Hepatocyte (in vitro differentiated cells): ENCODE measurements around the gene KRTAP10-5.
"Not testable (repeated sequence)": the region's sequence is repeated elsewhere in the genome, so short reads cannot be mapped to it uniquely, and the experiment has no call there.

Experiments
- EZH2 ChIP-seq: fragments of 200-600 bp; sonication (generic); IDR thresholded peaks from 2 replicates; pipeline ENCODE4 v1.6.1; 2016; ENCODE audit warnings: antibody characterized with exemption, mild to moderate bottlenecking, borderline replicate concordance
- EZH2phosphoT487 ChIP-seq: fragments of 200-600 bp; sonication (generic); IDR thresholded peaks from one replicate; pipeline ENCODE4 v1.6.1; 2018; ENCODE audit warnings: antibody characterized with exemption, mild to moderate bottlenecking, low read depth, moderate library complexity; ENCODE audit not compliant: unreplicated experiment, severe bottlenecking
- TF ChIP-seq, protein P1 (sequence below): fragments of 200-600 bp; sonication (generic); IDR thresholded peaks from 2 replicates; pipeline ENCODE4 v1.5.1; 2016; ENCODE audit warnings: antibody characterized with exemption, mild to moderate bottlenecking; ENCODE audit not compliant: poor library complexity

DNA sequence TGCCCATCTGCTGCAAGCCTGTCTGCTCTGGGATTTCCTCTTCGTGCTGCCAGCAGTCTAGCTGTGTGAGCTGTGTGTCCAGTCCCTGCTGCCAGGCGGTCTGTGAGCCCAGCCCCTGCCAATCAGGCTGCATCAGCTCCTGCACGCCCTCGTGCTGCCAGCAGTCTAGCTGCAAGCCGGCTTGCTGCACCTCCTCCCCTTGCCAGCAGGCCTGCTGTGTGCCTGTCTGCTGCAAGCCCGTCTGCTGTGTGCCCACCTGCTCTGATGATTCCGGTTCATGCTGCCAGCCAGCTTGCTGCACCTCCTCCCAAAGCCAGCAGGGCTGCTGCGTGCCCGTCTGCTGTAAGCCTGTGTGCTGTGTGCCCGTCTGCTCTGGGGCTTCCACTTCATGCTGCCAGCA lies 20.7 kb upstream of the KRTAP10-5 start:
- TF ChIP-seq, protein P1, sequence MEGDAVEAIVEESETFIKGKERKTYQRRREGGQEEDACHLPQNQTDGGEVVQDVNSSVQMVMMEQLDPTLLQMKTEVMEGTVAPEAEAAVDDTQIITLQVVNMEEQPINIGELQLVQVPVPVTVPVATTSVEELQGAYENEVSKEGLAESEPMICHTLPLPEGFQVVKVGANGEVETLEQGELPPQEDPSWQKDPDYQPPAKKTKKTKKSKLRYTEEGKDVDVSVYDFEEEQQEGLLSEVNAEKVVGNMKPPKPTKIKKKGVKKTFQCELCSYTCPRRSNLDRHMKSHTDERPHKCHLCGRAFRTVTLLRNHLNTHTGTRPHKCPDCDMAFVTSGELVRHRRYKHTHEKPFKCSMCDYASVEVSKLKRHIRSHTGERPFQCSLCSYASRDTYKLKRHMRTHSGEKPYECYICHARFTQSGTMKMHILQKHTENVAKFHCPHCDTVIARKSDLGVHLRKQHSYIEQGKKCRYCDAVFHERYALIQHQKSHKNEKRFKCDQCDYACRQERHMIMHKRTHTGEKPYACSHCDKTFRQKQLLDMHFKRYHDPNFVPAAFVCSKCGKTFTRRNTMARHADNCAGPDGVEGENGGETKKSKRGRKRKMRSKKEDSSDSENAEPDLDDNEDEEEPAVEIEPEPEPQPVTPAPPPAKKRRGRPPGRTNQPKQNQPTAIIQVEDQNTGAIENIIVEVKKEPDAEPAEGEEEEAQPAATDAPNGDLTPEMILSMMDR = not testable (repeated sequence)
- TF ChIP-seq EZH2, EZH2phosphoT487: not testable (repeated sequence)
